RWPE2 (cell line): ENCODE measurements around the gene GLS.

ENCODE experiments used
- ATAC-seq: fragments of 200-7000 bp; cut with Tn5 transposase; 3 replicates; pipeline ENCODE4 v1.9.1; 2021; ENCODE audit warnings: low read depth
- DNase-seq: peaks from one replicate; pipeline ENCODE4 v3.0.0-alpha.2; 2020; ENCODE audit warnings: low spot score
- H3K27ac ChIP-seq: fragments of 450-650 bp; 2 replicates; pipeline ENCODE4 v1.5.1; 2017; ENCODE audit warnings: mild to moderate bottlenecking; ENCODE audit not compliant: poor library complexity, severe bottlenecking
- H3K27me3 ChIP-seq: fragments of 250-450 bp; sonication (Bioruptor Pico); 2 replicates; pipeline ENCODE4 v1.5.1; 2021; ENCODE audit warnings: mild to moderate bottlenecking, moderate library complexity; ENCODE audit not compliant: insufficient read depth, poor library complexity, severe bottlenecking
- H3K36me3 ChIP-seq: fragments of 250-450 bp; sonication (Bioruptor Pico); 2 replicates; pipeline ENCODE4 v1.5.1; 2020; ENCODE audit warnings: low read depth, mild to moderate bottlenecking, moderate library complexity
- H3K4me1 ChIP-seq: fragments of 250-450 bp; sonication (Bioruptor Pico); 2 replicates; pipeline ENCODE4 v1.5.1; 2021; ENCODE audit warnings: mild to moderate bottlenecking, moderate library complexity; ENCODE audit not compliant: insufficient read depth, poor library complexity, severe bottlenecking
- H3K4me3 ChIP-seq: fragments of 250-450 bp; sonication (Bioruptor Pico); 2 replicates; pipeline ENCODE4 v1.5.1; 2021; ENCODE audit warnings: mild to moderate bottlenecking, moderate library complexity; ENCODE audit not compliant: severe bottlenecking
- H3K9me3 ChIP-seq: fragments of 250-450 bp; sonication (Bioruptor Pico); 2 replicates; pipeline ENCODE4 v1.5.1; 2021; ENCODE audit warnings: mild to moderate bottlenecking, moderate library complexity; ENCODE audit not compliant: severe bottlenecking
- CTCF ChIP-seq: fragments of 450-650 bp; IDR thresholded peaks from one replicate; pipeline ENCODE4 v1.5.1; 2017; ENCODE audit warnings: mild to moderate bottlenecking, moderate library complexity; ENCODE audit not compliant: poor library complexity, severe bottlenecking

Gene GLS

GRCh38 chr2:190912726-190913125 lies 32.1 kb downstream of the GLS start:
- peaks cover 88% of the 10 kb centered on the region for H3K36me3 ChIP-seq
- H3K27me3 ChIP-seq, result no peaks in the 10 kb centered on the region
- TF ChIP-seq CTCF, result no peak
- peaks cover 6% of the 10 kb centered on the region for H3K4me1 ChIP-seq
- H3K27ac ChIP-seq, result no peak overlapping the region
- DNase-seq, result no peak
- no peak for ATAC-seq
- H3K9me3 ChIP-seq, result no peaks in the 10 kb centered on the region
- no peak overlapping the region for H3K4me3 ChIP-seq

GRCh38 chr2:190913725-190914124 lies 33.1 kb downstream of the GLS start:
- H3K36me3 ChIP-seq, result peaks cover 87% of the 10 kb centered on the region
- no peak overlapping the region for H3K4me3 ChIP-seq
- ATAC-seq (no peak), DNase-seq (no peak)
- H3K27ac ChIP-seq, result no peak overlapping the region
- peaks cover 6% of the 10 kb centered on the region for H3K4me1 ChIP-seq
- TF ChIP-seq CTCF, result no peak
- no peaks in the 10 kb centered on the region for H3K9me3 ChIP-seq
- H3K27me3 ChIP-seq, result no peaks in the 10 kb centered on the region

- H3K27me3 ChIP-seq, result no peaks in the 10 kb centered on the region
- TF ChIP-seq CTCF, result no peak
- H3K9me3 ChIP-seq, result no peaks in the 10 kb centered on the region
- H3K36me3 ChIP-seq, result peaks cover 87% of the 10 kb centered on the region
- no peak overlapping the region for H3K27ac ChIP-seq
- ATAC-seq (no peak), DNase-seq (no peak)
- no peak overlapping the region for H3K4me3 ChIP-seq
- H3K4me1 ChIP-seq, result no peaks in the 10 kb centered on the region
Measured at GRCh38 chr2:190916829-190917228, 36.2 kb downstream of the GLS start.

- no peak for ATAC-seq
- no peaks in the 10 kb centered on the region for H3K27me3 ChIP-seq
- TF ChIP-seq CTCF, result no peak
- no peak for DNase-seq
- H3K4me1 ChIP-seq, result peaks cover 9% of the 10 kb centered on the region
- H3K27ac ChIP-seq, result no peak overlapping the region
- no peak overlapping the region for H3K4me3 ChIP-seq
- no peaks in the 10 kb centered on the region for H3K9me3 ChIP-seq
- peaks cover 90% of the 10 kb centered on the region for H3K36me3 ChIP-seq
Measured at GRCh38 chr2:190920085-190920484, 39.5 kb downstream of the GLS start.

- DNase-seq, result no peak
- Histone ChIP-seq H3K36me3 (peaks cover 96% of the 10 kb centered on the region), H3K27ac (no peak overlapping the region), H3K27me3 (no peaks in the 10 kb centered on the region), H3K4me1 (peaks cover 11% of the 10 kb centered on the region), H3K9me3 (no peaks in the 10 kb centered on the region), H3K4me3 (no peak overlapping the region)
- no peak for TF ChIP-seq CTCF
- no peak for ATAC-seq
Measured at GRCh38 chr2:190922376-190922775, 41.8 kb downstream of the GLS start.
